DOHH2 (cell line): ENCODE data around the gene CD244.

Source experiments
- H3F3A ChIP-seq: fragments of 200-600 bp; sonication (generic), shearing (Covaris generic); 2 replicates; pipeline ENCODE4 v1.6.0; 2016; ENCODE audit warnings: antibody characterized with exemption, mild to moderate bottlenecking; ENCODE audit not compliant: control insufficient read depth, insufficient read depth
- H3K27ac ChIP-seq: fragments of 200-600 bp; sonication (generic); 2 replicates; pipeline ENCODE4 v1.5.1; 2014; ENCODE audit warnings: low read depth, mild to moderate bottlenecking, low read length, moderate library complexity
- H3K27me3 ChIP-seq: fragments of 200-600 bp; sonication (generic); 2 replicates; pipeline ENCODE4 v1.6.1; 2014; ENCODE audit warnings: mild to moderate bottlenecking, low read length, mixed read lengths; ENCODE audit not compliant: control insufficient read depth
- H3K36me3 ChIP-seq: fragments of 200-600 bp; sonication (generic); 2 replicates; pipeline ENCODE4 v1.6.1; 2014; ENCODE audit warnings: mild to moderate bottlenecking, low read length, moderate library complexity, mixed read lengths; ENCODE audit not compliant: control insufficient read depth
- H3K4me1 ChIP-seq: fragments of 200-600 bp; sonication (generic); 2 replicates; pipeline ENCODE4 v1.6.1; 2014; ENCODE audit warnings: mild to moderate bottlenecking, low read length, mixed read lengths; ENCODE audit not compliant: control insufficient read depth
- H3K4me2 ChIP-seq: fragments of 200-600 bp; sonication (generic); 2 replicates; pipeline ENCODE4 v1.6.0; 2014; ENCODE audit warnings: mild to moderate bottlenecking, low read length, moderate library complexity
- H3K4me3 ChIP-seq: fragments of 200-600 bp; sonication (generic); 2 replicates; pipeline ENCODE4 v1.5.1; 2014; ENCODE audit warnings: mild to moderate bottlenecking, low read length, mixed read lengths
- H3K79me2 ChIP-seq: fragments of 200-600 bp; sonication (generic); 2 replicates; pipeline ENCODE4 v1.6.1; 2014; ENCODE audit warnings: mild to moderate bottlenecking, low read length, mixed read lengths; ENCODE audit not compliant: control insufficient read depth
- H3K9me2 ChIP-seq: fragments of 200-600 bp; sonication (generic); replicated peaks from 2 replicates; pipeline ENCODE4 v1.6.1; 2014; ENCODE audit warnings: mild to moderate bottlenecking, low read length, mixed read lengths; ENCODE audit not compliant: control insufficient read depth
- H3K9me3 ChIP-seq: fragments of 200-600 bp; sonication (generic); 2 replicates; pipeline ENCODE4 v1.6.1; 2014; ENCODE audit warnings: antibody characterized with exemption, low read length, mixed read lengths; ENCODE audit not compliant: control insufficient read depth, insufficient read depth
- H4K20me1 ChIP-seq: fragments of 200-600 bp; sonication (generic); 2 replicates; pipeline ENCODE4 v1.6.0; 2014; ENCODE audit warnings: low read depth, mild to moderate bottlenecking, antibody characterized with exemption, low read length, moderate library complexity; ENCODE audit not compliant: control insufficient read depth, insufficient read depth
- CTCF ChIP-seq: fragments of 200-600 bp; sonication (generic); IDR thresholded peaks from one replicate; pipeline ENCODE4 v1.5.1; 2014; ENCODE audit warnings: antibody characterized with exemption, mild to moderate bottlenecking, low read depth, low read length; ENCODE audit not compliant: poor library complexity, severe bottlenecking
- EZH2phosphoT487 ChIP-seq: fragments of 200-600 bp; sonication (generic); IDR thresholded peaks from 2 replicates; pipeline ENCODE4 v1.6.1; 2017; ENCODE audit warnings: borderline replicate concordance, mild to moderate bottlenecking, antibody characterized with exemption, low read length, moderate library complexity, mixed read lengths

The CD244 gene

GRCh38 chr1:160798439-160798838 is 64.2 kb downstream of the CD244 start:
- Histone ChIP-seq H3K9me3 (no peaks in the 10 kb centered on the region), H3K4me2 (no peak overlapping the region), H3K9me2 (no peaks in the 10 kb centered on the region), H3K27me3 (no peaks in the 10 kb centered on the region), H3K36me3 (no peaks in the 10 kb centered on the region), H3F3A (no peaks in the 10 kb centered on the region), H3K27ac (no peak overlapping the region), H3K79me2 (no peaks in the 10 kb centered on the region), H4K20me1 (no peaks in the 10 kb centered on the region), H3K4me1 (peaks cover 31% of the 10 kb centered on the region), H3K4me3 (no peak overlapping the region)
- TF ChIP-seq CTCF, result no peak
- no peak for TF ChIP-seq EZH2phosphoT487

GRCh38 chr1:160797861-160798273 is 64.8 kb downstream of the CD244 start:
- H3K9me2 ChIP-seq, result no peaks in the 10 kb centered on the region
- no peaks in the 10 kb centered on the region for H3K79me2 ChIP-seq
- H3K9me3 ChIP-seq, result no peaks in the 10 kb centered on the region
- no peak overlapping the region for H3K4me2 ChIP-seq
- peaks cover 31% of the 10 kb centered on the region for H3K4me1 ChIP-seq
- no peak overlapping the region for H3K4me3 ChIP-seq
- no peak for TF ChIP-seq EZH2phosphoT487
- TF ChIP-seq CTCF, result no peak
- H3K27me3 ChIP-seq, result no peaks in the 10 kb centered on the region
- no peak overlapping the region for H3K27ac ChIP-seq
- H3F3A ChIP-seq, result no peaks in the 10 kb centered on the region
- H4K20me1 ChIP-seq, result no peaks in the 10 kb centered on the region
- H3K36me3 ChIP-seq, result no peaks in the 10 kb centered on the region

- no peak overlapping the region for H3K27ac ChIP-seq
- H3K4me3 ChIP-seq, result no peak overlapping the region
- no peaks in the 10 kb centered on the region for H3K9me3 ChIP-seq
- H3K9me2 ChIP-seq, result no peaks in the 10 kb centered on the region
- peaks cover 31% of the 10 kb centered on the region for H3K4me1 ChIP-seq
- H4K20me1 ChIP-seq, result no peaks in the 10 kb centered on the region
- no peaks in the 10 kb centered on the region for H3K79me2 ChIP-seq
- no peaks in the 10 kb centered on the region for H3K27me3 ChIP-seq
- no peak for TF ChIP-seq EZH2phosphoT487
- TF ChIP-seq CTCF, result no peak
- H3K4me2 ChIP-seq, result no peak overlapping the region
- no peaks in the 10 kb centered on the region for H3K36me3 ChIP-seq
- no peaks in the 10 kb centered on the region for H3F3A ChIP-seq
Observed at GRCh38 chr1:160797271-160797709, 65.4 kb downstream of the CD244 start.
